Stomach (tissue), 9 donors: ENCODE measurements around the gene RPIA. TPM values are rescaled to one million over a fixed set of nuclear protein-coding genes. Genes with fewer than 3 reads are reported as not detected.

Source experiments
- DNase-seq, 2 donors: peaks; one replicate each; pipeline versions ENCODE4 v3.0.0 to v3.0.0-alpha.2; 2013 to 2019
- H3K27ac ChIP-seq, 5 donors: fragments of 200-600 bp in 4 of 5; sonication (generic) in 4 of 5; one replicate each; pipeline ENCODE4 v1.5.1; 2013 to 2019; ENCODE audit warnings: mild to moderate bottlenecking in 1 of 5, moderate library complexity in 1 of 5
- H3K27me3 ChIP-seq, 3 donors: fragments of 200-600 bp; sonication (generic); one replicate each; pipeline ENCODE4 v1.5.1; 2017 to 2019; ENCODE audit warnings: mixed run types in 1 of 3
- H3K36me3 ChIP-seq, 4 donors: fragments of 200-600 bp; sonication (generic); 1 replicate in 3 of 4; 2 replicates in 1 of 4; pipeline ENCODE4 v1.5.1; 2016 to 2019
- H3K4me1 ChIP-seq, 4 donors: fragments of 200-600 bp; sonication (generic); one replicate each; pipeline ENCODE4 v1.5.1; 2016 to 2019
- H3K4me3 ChIP-seq, 4 donors: fragments of 200-600 bp; sonication (generic) in 3 of 4; one replicate each; pipeline ENCODE4 v1.5.1; 2016 to 2019; ENCODE audit warnings: mild to moderate bottlenecking in 1 of 4
- H3K9me3 ChIP-seq, 4 donors: fragments of 200-600 bp; sonication (generic); one replicate each; pipeline ENCODE4 v1.5.1; 2016 to 2019
- EP300 ChIP-seq: sonication (generic); formaldehyde crosslinking; IDR thresholded peaks from one replicate; pipeline ENCODE4 v1.6.1; 2017; ENCODE audit warnings: antibody characterized with exemption
- POLR2A ChIP-seq, 4 donors: fragments of 450-650 bp; IDR thresholded peaks; one replicate each; pipeline ENCODE4 v1.6.1; 2016; ENCODE audit warnings: antibody characterized with exemption in 4 of 4, control low read depth in 2 of 4, mild to moderate bottlenecking in 1 of 4, moderate library complexity in 1 of 4
- POLR2AphosphoS5 ChIP-seq, 3 donors: sonication (generic); formaldehyde crosslinking; IDR thresholded peaks; one replicate each; pipeline ENCODE4 v1.6.1; 2016; ENCODE audit warnings: antibody characterized with exemption in 3 of 3
- WGBS, 5 donors: extraction: QIAGEN DNeasy Blood & Tissue Kit in 3 of 5; methylation state at CpG; one replicate each; pipeline versions ENCODE4 v1.1.5 to v1.1.7; 2013 to 2018; 5-methylcytosine and 5-hydroxymethylcytosine counted together
- intact Hi-C: fragments of 100-400 bp; cut with DNase I; formaldehyde crosslinking; loops from one replicate; pipeline ENCODE4 v1.15.1; 2023; ENCODE audit warnings: low total_unique reads
- polyA plus RNA-seq, 3 donors: library from polyadenylated mRNA; stranded (reverse); fragments of 200-250 nt; gene quantifications; one replicate each; pipeline ENCODE4 v1.2.3, GENCODE V29; 2013
- total RNA-seq, 5 donors: library from RNA; depleted of rRNA; stranded (reverse); fragments of >200 nt; gene quantifications; one replicate each; pipeline versions ENCODE4 v1.1.0 to v1.2.3, GENCODE V29; 2014 to 2016
- TF ChIP-seq, protein P1 (sequence below), 7 experiments: fragments of 450-650 bp in 4 of 7; fragments of 200-600 bp in 3 of 7; sonication (generic) in 3 of 7; IDR thresholded peaks; one replicate each; pipeline ENCODE4 v1.5.1; 2016 to 2019; ENCODE audit warnings: antibody characterized with exemption in 7 of 7, control low read depth in 2 of 7, mild to moderate bottlenecking in 1 of 7
- donor health status: healthy with polysubstance abuse.
- donor health status: Bipolar disorder and iron deficiency.
- donor health status: healthy.

The RPIA gene
- total and polyA plus RNA-seq, 8 donors: 1.2 to 68.3 (median 15.8) TPM

DNA sequence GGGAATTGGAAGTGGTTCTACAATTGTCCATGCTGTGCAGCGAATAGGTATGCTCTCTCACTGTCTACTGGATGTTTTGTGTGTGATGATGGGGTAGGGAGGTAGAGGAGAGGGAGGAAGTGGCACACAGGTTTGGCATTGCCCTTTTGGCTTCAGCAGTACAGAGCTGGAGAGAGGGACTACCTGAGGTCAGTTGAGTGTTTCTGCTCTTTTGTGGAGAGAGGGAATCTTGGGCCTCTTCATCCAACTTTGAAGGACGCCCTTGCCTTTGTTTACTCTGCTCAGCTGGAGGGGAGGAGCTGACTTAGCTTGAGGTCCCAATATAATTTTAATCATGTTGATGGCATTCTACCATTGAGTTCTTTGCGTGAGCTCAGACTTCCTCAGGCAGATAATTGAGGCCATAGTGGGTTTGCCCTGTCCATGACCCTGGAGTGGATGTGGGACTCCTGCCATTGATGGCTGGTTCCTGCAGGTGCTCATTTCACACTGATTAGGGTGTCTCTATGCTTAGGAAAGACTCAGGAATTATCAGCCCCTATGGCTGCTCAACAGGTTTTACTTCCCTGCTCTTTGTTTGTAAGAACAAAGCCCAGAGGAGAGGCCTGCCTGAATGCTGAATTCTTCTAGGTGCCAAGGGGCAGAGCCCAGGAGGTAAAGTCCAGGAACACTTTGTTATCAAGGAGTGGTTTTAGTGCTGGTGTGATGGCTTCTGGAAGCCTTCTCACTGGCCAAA lies 7.2 kb downstream of the RPIA start:
- intact Hi-C loops: no loop called here
- H3K4me1 ChIP-seq: peaks cover 23 to 47% (median 40%) of the 10 kb centered on the region in 4 donors
- no peaks in the 10 kb centered on the region for H3K9me3 ChIP-seq
- TF ChIP-seq EP300 (no peak), POLR2AphosphoS5 (IDR thresholded peaks at IDR 0.05) (peak in 2 of 3 donors; percentile 74 to 85)
- TF ChIP-seq, protein P1, sequence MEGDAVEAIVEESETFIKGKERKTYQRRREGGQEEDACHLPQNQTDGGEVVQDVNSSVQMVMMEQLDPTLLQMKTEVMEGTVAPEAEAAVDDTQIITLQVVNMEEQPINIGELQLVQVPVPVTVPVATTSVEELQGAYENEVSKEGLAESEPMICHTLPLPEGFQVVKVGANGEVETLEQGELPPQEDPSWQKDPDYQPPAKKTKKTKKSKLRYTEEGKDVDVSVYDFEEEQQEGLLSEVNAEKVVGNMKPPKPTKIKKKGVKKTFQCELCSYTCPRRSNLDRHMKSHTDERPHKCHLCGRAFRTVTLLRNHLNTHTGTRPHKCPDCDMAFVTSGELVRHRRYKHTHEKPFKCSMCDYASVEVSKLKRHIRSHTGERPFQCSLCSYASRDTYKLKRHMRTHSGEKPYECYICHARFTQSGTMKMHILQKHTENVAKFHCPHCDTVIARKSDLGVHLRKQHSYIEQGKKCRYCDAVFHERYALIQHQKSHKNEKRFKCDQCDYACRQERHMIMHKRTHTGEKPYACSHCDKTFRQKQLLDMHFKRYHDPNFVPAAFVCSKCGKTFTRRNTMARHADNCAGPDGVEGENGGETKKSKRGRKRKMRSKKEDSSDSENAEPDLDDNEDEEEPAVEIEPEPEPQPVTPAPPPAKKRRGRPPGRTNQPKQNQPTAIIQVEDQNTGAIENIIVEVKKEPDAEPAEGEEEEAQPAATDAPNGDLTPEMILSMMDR (IDR thresholded peaks at IDR 0.05): no peak
- H3K27me3 ChIP-seq: no peaks in the 10 kb centered on the region
- DNase-seq: peak; percentile 79 to 92
- H3K4me3 ChIP-seq: no peak overlapping the region
- peak overlapping the region; percentile 66 to 83 (median 76) for H3K27ac ChIP-seq
- peaks cover 15 to 34% (median 32%) of the 10 kb centered on the region in 4 donors for H3K36me3 ChIP-seq
- WGBS, 5 donors: 39 to 72% (median 49%) methylated on average over 3 of the region's 3 CpGs

DNA sequence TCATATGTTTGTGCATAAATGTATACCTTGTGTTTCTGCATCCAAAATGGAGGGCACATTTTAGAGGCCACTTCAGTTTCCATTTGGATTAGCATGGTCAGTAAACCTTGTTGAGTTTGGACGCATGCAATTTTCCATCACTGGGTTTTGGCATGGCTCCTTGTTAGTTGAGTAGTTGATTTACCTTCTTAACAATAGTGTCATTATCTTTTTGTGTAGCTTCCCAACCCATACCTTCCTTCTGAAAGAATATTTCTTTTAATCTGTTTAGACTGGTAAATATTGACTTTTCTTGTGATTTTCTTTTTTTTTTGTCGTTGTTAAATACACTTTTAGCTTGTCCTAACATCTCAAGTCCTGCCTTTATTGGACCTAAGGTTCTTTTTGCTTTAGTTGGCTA lies 15.5 kb downstream of the RPIA start:
- Histone ChIP-seq H3K9me3 (no peaks in the 10 kb centered on the region), H3K4me3 (no peak overlapping the region), H3K4me1 (peaks cover 0 to 12% (median 4%) of the 10 kb centered on the region in 4 donors), H3K27me3 (no peaks in the 10 kb centered on the region), H3K27ac (no peak overlapping the region), H3K36me3 (peaks cover 9 to 31% (median 29%) of the 10 kb centered on the region in 4 donors)
- TF ChIP-seq POLR2AphosphoS5 (IDR thresholded peaks at IDR 0.05) (no peak), EP300 (no peak), POLR2A (IDR thresholded peaks at IDR 0.05) (no peak)
- TF ChIP-seq, protein P1 (IDR thresholded peaks at IDR 0.05): no peak
- intact Hi-C loops: no loop called here
- 36 to 54% (median 51%) methylated on average over 2 of the region's 2 CpGs for WGBS, 5 donors
- DNase-seq: no peak

GRCh38 chr2:88709181-88709631 lies 17.7 kb downstream of the RPIA start:
- H3K36me3 ChIP-seq: peaks cover 0 to 9% (median 7%) of the 10 kb centered on the region in 4 donors
- TF ChIP-seq POLR2AphosphoS5 (IDR thresholded peaks at IDR 0.05): no peak
- 86 to 93% (median 89%) methylated on average over 4 of the region's 4 CpGs for WGBS, 5 donors
- peaks cover 0 to 19% (median 4%) of the 10 kb centered on the region in 4 donors for H3K4me1 ChIP-seq
- intact Hi-C loops: no loop called here
- H3K4me3 ChIP-seq: no peak overlapping the region
- DNase-seq: peak in 1 of 2 donors; percentile 39
- no peaks in the 10 kb centered on the region for H3K9me3 ChIP-seq
- no peaks in the 10 kb centered on the region for H3K27me3 ChIP-seq
- H3K27ac ChIP-seq: peak overlapping the region in 1 of 5 donors; percentile 26

DNA sequence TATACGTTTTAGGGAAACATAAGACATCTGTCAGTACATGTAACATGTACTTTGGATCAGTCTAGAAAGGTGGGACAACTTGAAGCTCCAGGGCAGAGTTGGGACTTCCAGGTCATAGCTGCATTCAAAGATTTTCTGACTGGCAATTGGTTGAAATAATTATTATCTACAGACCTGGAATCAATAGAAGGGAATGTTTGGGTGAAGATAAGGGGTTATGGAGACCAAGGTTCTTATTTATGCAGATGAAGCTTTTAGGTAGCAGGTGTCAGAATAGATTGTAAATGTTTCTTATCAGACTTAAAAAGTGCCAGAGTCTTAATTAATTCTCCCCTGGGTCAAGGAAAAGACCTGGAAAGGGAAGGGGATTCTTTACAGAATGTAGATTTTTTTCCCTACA lies 19.8 kb downstream of the RPIA start:
- H3K4me1 ChIP-seq: peaks cover 0 to 32% (median 4%) of the 10 kb centered on the region in 4 donors
- WGBS, 5 donors: 42 to 71% (median 66%) methylated on average over 1 of the region's 1 CpG
- H3K4me3 ChIP-seq: no peak overlapping the region
- TF ChIP-seq EP300: no peak
- TF ChIP-seq POLR2A (IDR thresholded peaks at IDR 0.05): no peak
- TF ChIP-seq, protein P1 (IDR thresholded peaks at IDR 0.05): no peak
- TF ChIP-seq POLR2AphosphoS5 (IDR thresholded peaks at IDR 0.05): no peak
- H3K9me3 ChIP-seq: no peaks in the 10 kb centered on the region
- H3K36me3 ChIP-seq: no peaks in the 10 kb centered on the region
- DNase-seq: no peak
- H3K27me3 ChIP-seq: no peaks in the 10 kb centered on the region
- H3K27ac ChIP-seq: no peak overlapping the region
- intact Hi-C loops: no loop called here

- H3K36me3 ChIP-seq: no peaks in the 10 kb centered on the region
- H3K4me1 ChIP-seq: peaks cover 0 to 35% (median 4%) of the 10 kb centered on the region in 4 donors
- H3K4me3 ChIP-seq: no peak overlapping the region
- H3K9me3 ChIP-seq: no peaks in the 10 kb centered on the region
- TF ChIP-seq, protein P1 (IDR thresholded peaks at IDR 0.05): no peak
- no peak for TF ChIP-seq POLR2AphosphoS5 (IDR thresholded peaks at IDR 0.05)
- no peak for TF ChIP-seq EP300
- TF ChIP-seq POLR2A (IDR thresholded peaks at IDR 0.05): no peak
- intact Hi-C loops: no loop called here
- WGBS, 5 donors: 89 to 100% (median 95%) methylated on average over 1 of the region's 1 CpG
- DNase-seq: no peak
- no peak overlapping the region for H3K27ac ChIP-seq
- no peaks in the 10 kb centered on the region for H3K27me3 ChIP-seq
These were observed 20.4 kb downstream of the RPIA start for GRCh38 chr2:88711897-88712296.
